Tibial nerve (tissue), 4 donors: ENCODE measurements around the gene ANKS1A. TPM values are rescaled to one million over a fixed set of nuclear protein-coding genes. Genes with fewer than 3 reads are reported as not detected.

Experiments used
- DNase-seq, 2 donors: peaks; one replicate each; pipeline ENCODE4 v3.0.0-alpha.2; 2019; ENCODE audit warnings: low spot score in 2 of 2
- H3K27ac ChIP-seq, 4 donors: fragments of 200-600 bp; sonication (generic) in 3 of 4; one replicate each; pipeline ENCODE4 v1.5.1; 2017 to 2019; ENCODE audit warnings: mild to moderate bottlenecking in 1 of 4
- H3K27me3 ChIP-seq, 2 donors: fragments of 200-600 bp; sonication (generic) in 1 of 2; one replicate each; pipeline versions ENCODE4 v1.5.1 to v1.6.0; 2017 to 2019
- H3K36me3 ChIP-seq, 3 donors: fragments of 200-600 bp; sonication (generic); one replicate each; pipeline ENCODE4 v1.5.1; 2018 to 2019
- H3K4me1 ChIP-seq, 4 donors: fragments of 200-600 bp; sonication (generic) in 3 of 4; one replicate each; pipeline ENCODE4 v1.5.1; 2017 to 2019
- H3K4me3 ChIP-seq, 4 donors: fragments of 200-600 bp; sonication (generic) in 3 of 4; one replicate each; pipeline ENCODE4 v1.5.1; 2017 to 2019; ENCODE audit warnings: mild to moderate bottlenecking in 1 of 4, moderate library complexity in 1 of 4
- H3K9me3 ChIP-seq, 4 donors: fragments of 200-600 bp; sonication (generic) in 3 of 4; one replicate each; pipeline ENCODE4 v1.5.1; 2017 to 2019
- CTCF ChIP-seq, 5 experiments: fragments of 200-600 bp in 3 of 5; fragments of 450-650 bp in 2 of 5; sonication (generic) in 3 of 5; IDR thresholded peaks; one replicate each; pipeline ENCODE4 v1.5.1; 2016 to 2019; ENCODE audit warnings: antibody characterized with exemption in 5 of 5, mild to moderate bottlenecking in 3 of 5, moderate library complexity in 2 of 5
- EP300 ChIP-seq, 2 donors: sonication (generic); formaldehyde crosslinking; IDR thresholded peaks; one replicate each; pipeline ENCODE4 v1.6.1; 2017; ENCODE audit warnings: antibody characterized with exemption in 2 of 2, mild to moderate bottlenecking in 1 of 2
- POLR2A ChIP-seq, 2 donors: fragments of 450-650 bp; IDR thresholded peaks; one replicate each; pipeline ENCODE4 v1.6.1; 2017; ENCODE audit warnings: antibody characterized with exemption in 2 of 2, mild to moderate bottlenecking in 2 of 2, moderate library complexity in 2 of 2
- WGBS, 2 donors: methylation state at CpG; one replicate each; pipeline ENCODE4 v1.1.5; 2018; 5-methylcytosine and 5-hydroxymethylcytosine counted together
- total RNA-seq, 4 donors: library from RNA; depleted of rRNA; stranded (reverse); fragments of >200 nt; gene quantifications; one replicate each; pipeline ENCODE4 v1.1.0, GENCODE V29; 2016

Gene ANKS1A
- total RNA-seq, 4 donors from 2014 or later, result 39.3 to 55.9 (median 44.0) TPM

GRCh38 chr6:34973547-34974248, 84.6 kb downstream of the ANKS1A start:
- Histone ChIP-seq H3K9me3 (no peaks in the 10 kb centered on the region), H3K27me3 (no peaks in the 10 kb centered on the region), H3K4me3 (no peak overlapping the region), H3K4me1 (no peaks in the 10 kb centered on the region), H3K27ac (no peak overlapping the region), H3K36me3 (peaks cover 0 to 33% (median 2%) of the 10 kb centered on the region in 3 donors)
- WGBS, 2 donors, result no CpG with 5 or more reads among the region's 2 CpGs
- DNase-seq, result no peak
- TF ChIP-seq POLR2A (IDR thresholded peaks at IDR 0.05) (no peak), EP300 (IDR thresholded peaks at IDR 0.05) (no peak), CTCF (IDR thresholded peaks at IDR 0.05) (no peak)

GRCh38 chr6:34974249-34974642, 85.2 kb downstream of the ANKS1A start:
- H3K36me3 ChIP-seq, result peaks cover 0 to 31% (median 2%) of the 10 kb centered on the region in 3 donors
- no CpG with 5 or more reads among the region's 1 CpG for WGBS, 2 donors
- H3K4me1 ChIP-seq, result no peaks in the 10 kb centered on the region
- no peak overlapping the region for H3K27ac ChIP-seq
- H3K9me3 ChIP-seq, result no peaks in the 10 kb centered on the region
- no peaks in the 10 kb centered on the region for H3K27me3 ChIP-seq
- DNase-seq, result no peak
- TF ChIP-seq POLR2A (IDR thresholded peaks at IDR 0.05), result no peak
- no peak for TF ChIP-seq CTCF (IDR thresholded peaks at IDR 0.05)
- TF ChIP-seq EP300 (IDR thresholded peaks at IDR 0.05), result no peak
- no peak overlapping the region for H3K4me3 ChIP-seq

DNA sequence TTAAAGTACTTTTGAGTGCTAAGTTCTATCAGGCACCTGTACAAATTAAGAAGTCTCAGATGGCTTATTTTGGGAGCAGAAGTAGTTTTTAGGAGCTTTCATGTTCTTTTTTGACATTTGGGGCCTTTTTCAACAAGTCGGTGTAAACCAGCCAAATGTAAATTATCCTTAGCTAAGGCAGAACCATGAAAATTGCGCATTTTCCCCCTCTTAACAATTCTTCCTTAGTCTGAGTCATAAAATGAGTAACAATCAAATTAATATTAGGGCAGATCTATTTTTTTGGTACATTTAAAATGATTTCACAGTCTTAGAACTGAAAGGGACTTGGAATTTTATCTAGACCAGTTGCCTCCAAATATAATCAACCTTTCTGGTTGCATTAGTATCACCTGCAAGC, 87.2 kb downstream of the ANKS1A start:
- no peaks in the 10 kb centered on the region for H3K4me1 ChIP-seq
- no peak for DNase-seq
- TF ChIP-seq CTCF (IDR thresholded peaks at IDR 0.05) (no peak), EP300 (IDR thresholded peaks at IDR 0.05) (no peak), POLR2A (IDR thresholded peaks at IDR 0.05) (no peak)
- no peaks in the 10 kb centered on the region for H3K27me3 ChIP-seq
- WGBS, 2 donors, result 93 to 96% methylated on average over 2 of the region's 2 CpGs
- H3K36me3 ChIP-seq, result peaks cover 0 to 12% (median 0%) of the 10 kb centered on the region in 3 donors
- H3K27ac ChIP-seq, result no peak overlapping the region
- no peaks in the 10 kb centered on the region for H3K9me3 ChIP-seq
- no peak overlapping the region for H3K4me3 ChIP-seq

GRCh38 chr6:34979218-34979617, 90.2 kb downstream of the ANKS1A start:
- no peak for TF ChIP-seq EP300 (IDR thresholded peaks at IDR 0.05)
- no peak for TF ChIP-seq POLR2A (IDR thresholded peaks at IDR 0.05)
- TF ChIP-seq CTCF (IDR thresholded peaks at IDR 0.05), result no peak
- WGBS, 2 donors, result 62 to 64% methylated on average over 2 of the region's 2 CpGs
- H3K4me1 ChIP-seq, result no peaks in the 10 kb centered on the region
- H3K9me3 ChIP-seq, result no peaks in the 10 kb centered on the region
- no peak overlapping the region for H3K4me3 ChIP-seq
- H3K27me3 ChIP-seq, result no peaks in the 10 kb centered on the region
- no peak overlapping the region for H3K27ac ChIP-seq
- peaks cover 0 to 31% (median 13%) of the 10 kb centered on the region in 3 donors for H3K36me3 ChIP-seq
- DNase-seq, result no peak

GRCh38 chr6:34979994-34980393, 90.9 kb downstream of the ANKS1A start:
- Histone ChIP-seq H3K27ac (no peak overlapping the region), H3K4me3 (no peak overlapping the region), H3K27me3 (no peaks in the 10 kb centered on the region), H3K9me3 (no peaks in the 10 kb centered on the region), H3K36me3 (peaks cover 0 to 39% (median 14%) of the 10 kb centered on the region in 3 donors), H3K4me1 (no peaks in the 10 kb centered on the region)
- 93 to 97% methylated on average over 3 of the region's 3 CpGs for WGBS, 2 donors
- TF ChIP-seq CTCF (IDR thresholded peaks at IDR 0.05), result no peak
- TF ChIP-seq POLR2A (IDR thresholded peaks at IDR 0.05), result no peak
- no peak for TF ChIP-seq EP300 (IDR thresholded peaks at IDR 0.05)
- DNase-seq, result no peak
